Calu3 (cell line): Measurements from ENCODE around the gene POLA1. TPM values are rescaled to one million over a fixed set of nuclear protein-coding genes. Genes with fewer than 3 reads are reported as not detected.

Experiments
- BruUV-seq: library from RNA; stranded (reverse); fragments of 400-500 nt; replicated peaks from 2 replicates; lab custom pipeline; 2021; lab: Mats Ljungman, UMichigan
- CTCF ChIA-PET: fragments of 300-600 bp; sonication (Branson Sonifier 250); formaldehyde crosslinking; loops from one replicate; lab custom pipeline; 2022; ENCODE audit warnings: antibody characterized with exemption; lab: Charles Lee
- DNase-seq: peaks from one replicate; pipeline ENCODE4 v3.0.0; 2022
- H3K27ac Mint-ChIP-seq: one replicate; pipeline ENCODE4 v1.8.0; 2022; ENCODE audit warnings: mixed read lengths; ENCODE audit not compliant: unreplicated experiment
- H3K27me3 Mint-ChIP-seq: one replicate; pipeline ENCODE4 v1.8.0; 2022; ENCODE audit warnings: mixed read lengths; ENCODE audit not compliant: unreplicated experiment
- H3K36me3 Mint-ChIP-seq: one replicate; pipeline ENCODE4 v1.8.0; 2022; ENCODE audit warnings: mild to moderate bottlenecking, moderate library complexity, mixed read lengths; ENCODE audit not compliant: insufficient read depth, unreplicated experiment
- H3K4me1 Mint-ChIP-seq: one replicate; pipeline ENCODE4 v1.8.0; 2022; ENCODE audit warnings: mild to moderate bottlenecking, low read depth, mixed read lengths; ENCODE audit not compliant: unreplicated experiment
- H3K4me3 Mint-ChIP-seq: one replicate; pipeline ENCODE4 v1.8.0; 2022; ENCODE audit warnings: mild to moderate bottlenecking, low read depth, moderate library complexity, mixed read lengths; ENCODE audit not compliant: unreplicated experiment
- H3K9me3 Mint-ChIP-seq: one replicate; pipeline ENCODE4 v1.8.0; 2022; ENCODE audit warnings: low read depth, mixed read lengths; ENCODE audit not compliant: unreplicated experiment
- CTCF ChIP-seq: fragments of 200-600 bp; IDR thresholded peaks from one replicate; pipeline ENCODE4 v1.8.0; 2022; ENCODE audit warnings: antibody characterized with exemption; ENCODE audit not compliant: unreplicated experiment
- intact Hi-C: fragments of 100-400 bp; cut with micrococcal nuclease; formaldehyde crosslinking; loops from one replicate; pipeline ENCODE4 v1.10.0; 2022; ENCODE audit not compliant: unreplicated experiment
- total RNA-seq: library from RNA; stranded (reverse); gene quantifications from 2 replicates; pipeline ENCODE4 v1.2.3, GENCODE V29; 2022

Gene POLA1
- total RNA-seq, 1 experiment from 2014 or later: 25.2 TPM

DNA sequence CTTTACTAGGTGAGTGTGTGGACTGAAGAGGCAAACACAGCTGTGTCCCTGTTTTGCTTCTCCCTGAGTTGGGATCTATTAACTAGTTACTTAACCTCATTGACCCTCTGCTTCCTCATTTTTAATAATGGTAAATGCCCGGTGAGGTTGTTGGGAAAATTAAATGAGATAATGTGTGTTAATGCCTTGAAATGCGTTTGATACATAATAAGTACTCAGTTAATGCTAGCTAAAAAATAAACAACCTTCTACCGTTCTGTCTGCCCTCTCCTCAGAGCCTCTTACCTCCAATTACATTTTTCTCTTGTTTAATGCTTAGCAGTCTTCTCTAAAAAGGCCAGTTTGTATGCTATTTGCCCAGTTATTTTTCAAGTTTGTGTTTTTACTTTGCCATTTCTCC is 70.3 kb downstream of the POLA1 start:
- CTCF ChIA-PET: interaction anchor here (0.6 kb wide), 1 partner anchor 88 kb away, joined by 3 read pairs; no protein-coding TSS in a partner anchor
- DNase-seq: no peak
- TF ChIP-seq CTCF: no peak
- Mint-ChIP-seq H3K27me3 (no peaks in the 10 kb centered on the region), H3K36me3 (peaks cover 11% of the 10 kb centered on the region), H3K4me3 (no peak overlapping the region), H3K27ac (no peak overlapping the region), H3K4me1 (no peaks in the 10 kb centered on the region), H3K9me3 (no peaks in the 10 kb centered on the region)
- intact Hi-C loops: no loop called here
- BruUV-seq: no TSS peak

DNA sequence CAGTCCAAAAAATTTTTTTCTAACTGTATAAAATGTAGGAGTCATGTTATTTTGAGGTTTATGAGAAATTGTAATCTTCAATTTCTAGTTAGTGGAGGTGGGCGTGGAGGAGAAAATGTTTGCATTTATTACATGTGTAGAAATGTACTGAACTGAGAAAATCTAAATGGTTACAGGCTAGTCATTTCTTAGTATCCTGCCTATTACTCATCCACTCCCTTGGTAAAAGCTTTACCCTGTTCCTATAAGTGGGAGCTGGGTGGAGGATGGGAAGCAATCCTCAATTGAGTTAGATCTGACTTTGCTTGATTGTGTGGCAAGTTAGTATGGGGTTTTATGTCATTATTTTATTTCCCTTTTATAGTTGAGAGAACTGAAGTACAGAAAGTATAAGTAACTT is 73.8 kb downstream of the POLA1 start:
- no peak for TF ChIP-seq CTCF
- CTCF ChIA-PET: interaction anchor here (0.6 kb wide), 1 partner anchor 713 kb away, joined by 3 read pairs; the partner anchor contains the start of gene EIF2S3
- H3K4me1 Mint-ChIP-seq: no peaks in the 10 kb centered on the region
- no peak overlapping the region for H3K27ac Mint-ChIP-seq
- BruUV-seq: no TSS peak
- H3K9me3 Mint-ChIP-seq: no peaks in the 10 kb centered on the region
- intact Hi-C loops: no loop called here
- no peak overlapping the region for H3K4me3 Mint-ChIP-seq
- no peak for DNase-seq
- peaks cover 7% of the 10 kb centered on the region for H3K36me3 Mint-ChIP-seq
- no peaks in the 10 kb centered on the region for H3K27me3 Mint-ChIP-seq

GRCh38 chrX:24768556-24768955 is 74.8 kb downstream of the POLA1 start:
- CTCF ChIA-PET: no interaction called here
- Mint-ChIP-seq H3K27ac (no peak overlapping the region), H3K4me1 (no peaks in the 10 kb centered on the region), H3K36me3 (peaks cover 7% of the 10 kb centered on the region), H3K9me3 (no peaks in the 10 kb centered on the region), H3K27me3 (no peaks in the 10 kb centered on the region), H3K4me3 (no peak overlapping the region)
- BruUV-seq: no TSS peak
- intact Hi-C loops: no loop called here
- no peak for DNase-seq
- TF ChIP-seq CTCF: no peak

DNA sequence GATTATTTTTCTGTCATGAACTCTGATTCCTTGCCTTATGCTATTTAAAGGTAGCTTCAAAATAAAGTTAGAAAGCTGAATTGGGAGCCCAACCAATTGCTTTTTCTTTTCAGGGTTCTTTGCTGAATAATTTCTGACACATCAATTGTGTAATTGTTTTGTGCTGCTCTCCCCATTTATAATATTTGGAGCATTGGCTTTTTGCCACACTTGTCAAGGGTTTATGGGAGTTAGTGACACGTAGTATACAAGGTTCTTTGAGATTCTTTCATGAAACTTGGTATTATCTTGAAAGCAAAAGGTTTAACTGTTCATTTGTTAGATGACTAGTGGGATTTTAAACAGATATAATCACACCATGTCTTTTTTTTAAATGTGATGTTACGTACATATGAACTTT is 80.9 kb downstream of the POLA1 start:
- intact Hi-C loops: no loop called here
- TF ChIP-seq CTCF: no peak
- no peak overlapping the region for H3K27ac Mint-ChIP-seq

More for the DNA sequence above, 80.9 kb downstream of the POLA1 start:
- H3K9me3 Mint-ChIP-seq: no peaks in the 10 kb centered on the region
- no peaks in the 10 kb centered on the region for H3K4me1 Mint-ChIP-seq
- no peak overlapping the region for H3K4me3 Mint-ChIP-seq
- DNase-seq: no peak
- H3K27me3 Mint-ChIP-seq: no peaks in the 10 kb centered on the region
- no TSS peak for BruUV-seq
- CTCF ChIA-PET: no interaction called here
- no peaks in the 10 kb centered on the region for H3K36me3 Mint-ChIP-seq
